ENCODE data around the gene PTPRR. TPM values are rescaled to one million over a fixed set of nuclear protein-coding genes. Genes with fewer than 3 reads are reported as not detected.

PTPRR gene
- total and polyA plus RNA-seq, 2 of the 4 experiments (the other 2 are of a cell fraction), result 0.18 to 0.21 TPM

DNA sequence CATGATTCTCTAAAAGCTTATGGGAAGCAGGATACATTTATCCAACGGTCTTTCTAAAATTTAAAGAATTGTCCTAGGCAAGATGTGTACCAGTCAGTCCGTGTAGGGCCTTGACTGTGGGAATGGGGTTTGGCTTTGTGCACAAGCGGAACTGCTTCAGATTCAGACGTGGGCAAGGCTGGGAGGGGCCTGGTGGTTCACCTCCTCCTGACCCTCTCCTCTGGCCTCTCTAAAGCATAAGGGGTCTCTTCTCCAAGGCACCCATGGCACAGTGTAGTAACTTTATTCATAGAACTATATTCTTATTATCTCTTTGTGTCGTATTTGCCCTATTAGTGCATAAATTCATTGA lies 162.1 kb downstream of the PTPRR start:
- no TSS peak for BruUV-seq (replicated peaks)
- DNase-seq, result no peak
- no peak overlapping the region for H2BK120ac ChIP-seq (ENCODE audit: low read depth, low read length)
- intact Hi-C loops (cut with micrococcal nuclease), result no loop called here
- H2BK20ac ChIP-seq (ENCODE audit: low read depth, low read length), result no peak overlapping the region
- H4K91ac ChIP-seq (ENCODE audit: insufficient read depth, low read depth, low read length), result no peak overlapping the region
- CTCF ChIA-PET, result no interaction called here
- no peak overlapping the region for H3K14ac ChIP-seq (replicated peaks; ENCODE audit: low read depth, low read length)
- H3K27me3 ChIP-seq (ENCODE audit: control insufficient read depth, insufficient read depth, low read length), result no peaks in the 10 kb centered on the region; the same call in 1 of the 2 replicates
- no peak overlapping the region for H3K27ac ChIP-seq (ENCODE audit: insufficient read depth, low read length)
- H4K5ac ChIP-seq (ENCODE audit: low read depth, low read length), result no peak overlapping the region
- no peaks in the 10 kb centered on the region for H4K20me1 ChIP-seq (ENCODE audit: insufficient read depth, low read length)
- H3K9me3 ChIP-seq (ENCODE audit: control insufficient read depth, insufficient read depth, low read length), result no peaks in the 10 kb centered on the region
- H3K79me1 ChIP-seq (ENCODE audit: low read depth in 1 of 2, low read length in 2 of 2), result no peaks in the 10 kb centered on the region
- H3K9me1 ChIP-seq (ENCODE audit: insufficient read depth, low read length), result no peaks in the 10 kb centered on the region
- no peak overlapping the region for H3K4me2 ChIP-seq (ENCODE audit: low read depth, low read length)
- no peaks in the 10 kb centered on the region for H3K4me1 ChIP-seq (ENCODE audit: control insufficient read depth, insufficient read depth, low read length)
- H3K4ac ChIP-seq (ENCODE audit: low read depth, low read length), result no peak overlapping the region
- no peak overlapping the region for H3K9ac ChIP-seq (ENCODE audit: low read depth, low read length)
- no peak overlapping the region for H2AFZ ChIP-seq (replicated peaks; ENCODE audit: low read length, poor library complexity)
- no peak overlapping the region for H3K23ac ChIP-seq (ENCODE audit: low read depth, low read length)
- ATAC-seq (ENCODE audit: low read depth), result no peak
- H2AK5ac ChIP-seq (ENCODE audit: low read depth, low read length), result no peak overlapping the region
- dilution Hi-C loops (cut with HindIII; ENCODE audit: low sequenced_read_pairs, unreplicated experiment), result no loop called here
- H3K56ac ChIP-seq (ENCODE audit: extremely low read depth, insufficient read depth, low read length), result no peak overlapping the region
- no peaks in the 10 kb centered on the region for H3K36me3 ChIP-seq (ENCODE audit: control insufficient read depth, insufficient read depth, low read length)
- in situ Hi-C loops (cut with MboI; ENCODE audit: low sequenced_read_pairs), result no loop called here
- no peak overlapping the region for H3K4me3 ChIP-seq (ENCODE audit: insufficient read depth, low read depth, low read length)
- TF ChIP-seq CHD1 (IDR thresholded peaks at IDR 0.05; ENCODE audit: low read depth, low read length), result no peak
- TF ChIP-seq, protein P1, sequence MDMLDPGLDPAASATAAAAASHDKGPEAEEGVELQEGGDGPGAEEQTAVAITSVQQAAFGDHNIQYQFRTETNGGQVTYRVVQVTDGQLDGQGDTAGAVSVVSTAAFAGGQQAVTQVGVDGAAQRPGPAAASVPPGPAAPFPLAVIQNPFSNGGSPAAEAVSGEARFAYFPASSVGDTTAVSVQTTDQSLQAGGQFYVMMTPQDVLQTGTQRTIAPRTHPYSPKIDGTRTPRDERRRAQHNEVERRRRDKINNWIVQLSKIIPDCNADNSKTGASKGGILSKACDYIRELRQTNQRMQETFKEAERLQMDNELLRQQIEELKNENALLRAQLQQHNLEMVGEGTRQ (IDR thresholded peaks at IDR 0.05; ENCODE audit: low read depth, low read length), result no peak
- no peak for TF ChIP-seq MAZ (IDR thresholded peaks at IDR 0.05; ENCODE audit: borderline replicate concordance, low read depth, low read length)
- TF ChIP-seq, protein P2, sequence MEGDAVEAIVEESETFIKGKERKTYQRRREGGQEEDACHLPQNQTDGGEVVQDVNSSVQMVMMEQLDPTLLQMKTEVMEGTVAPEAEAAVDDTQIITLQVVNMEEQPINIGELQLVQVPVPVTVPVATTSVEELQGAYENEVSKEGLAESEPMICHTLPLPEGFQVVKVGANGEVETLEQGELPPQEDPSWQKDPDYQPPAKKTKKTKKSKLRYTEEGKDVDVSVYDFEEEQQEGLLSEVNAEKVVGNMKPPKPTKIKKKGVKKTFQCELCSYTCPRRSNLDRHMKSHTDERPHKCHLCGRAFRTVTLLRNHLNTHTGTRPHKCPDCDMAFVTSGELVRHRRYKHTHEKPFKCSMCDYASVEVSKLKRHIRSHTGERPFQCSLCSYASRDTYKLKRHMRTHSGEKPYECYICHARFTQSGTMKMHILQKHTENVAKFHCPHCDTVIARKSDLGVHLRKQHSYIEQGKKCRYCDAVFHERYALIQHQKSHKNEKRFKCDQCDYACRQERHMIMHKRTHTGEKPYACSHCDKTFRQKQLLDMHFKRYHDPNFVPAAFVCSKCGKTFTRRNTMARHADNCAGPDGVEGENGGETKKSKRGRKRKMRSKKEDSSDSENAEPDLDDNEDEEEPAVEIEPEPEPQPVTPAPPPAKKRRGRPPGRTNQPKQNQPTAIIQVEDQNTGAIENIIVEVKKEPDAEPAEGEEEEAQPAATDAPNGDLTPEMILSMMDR (conservative IDR thresholded peaks at IDR 0.05; ENCODE audit: low read depth, low read length), result no peak
- TF ChIP-seq MXI1 (IDR thresholded peaks at IDR 0.05; ENCODE audit: borderline replicate concordance, low read depth, low read length), result no peak
- TF ChIP-seq SMC3 (IDR thresholded peaks at IDR 0.05; ENCODE audit: low read depth, low read length), result no peak
- TF ChIP-seq NFE2L2 (IDR thresholded peaks at IDR 0.05; ENCODE audit: low read depth, low read length), result no peak
- no peak for TF ChIP-seq RFX5 (IDR thresholded peaks at IDR 0.05; ENCODE audit: low read depth, low read length)
- no peak for TF ChIP-seq POLR2A (IDR thresholded peaks at IDR 0.05; ENCODE audit: low read depth, low read length)
- no peak for TF ChIP-seq FOS (IDR thresholded peaks at IDR 0.05; ENCODE audit: low read depth, low read length)
- TF ChIP-seq MAFK (IDR thresholded peaks at IDR 0.05; ENCODE audit: low read depth, low read length), result no peak
- no peak for TF ChIP-seq CEBPB (IDR thresholded peaks at IDR 0.05; ENCODE audit: low read depth, low read length)
- TF ChIP-seq, protein P3, sequence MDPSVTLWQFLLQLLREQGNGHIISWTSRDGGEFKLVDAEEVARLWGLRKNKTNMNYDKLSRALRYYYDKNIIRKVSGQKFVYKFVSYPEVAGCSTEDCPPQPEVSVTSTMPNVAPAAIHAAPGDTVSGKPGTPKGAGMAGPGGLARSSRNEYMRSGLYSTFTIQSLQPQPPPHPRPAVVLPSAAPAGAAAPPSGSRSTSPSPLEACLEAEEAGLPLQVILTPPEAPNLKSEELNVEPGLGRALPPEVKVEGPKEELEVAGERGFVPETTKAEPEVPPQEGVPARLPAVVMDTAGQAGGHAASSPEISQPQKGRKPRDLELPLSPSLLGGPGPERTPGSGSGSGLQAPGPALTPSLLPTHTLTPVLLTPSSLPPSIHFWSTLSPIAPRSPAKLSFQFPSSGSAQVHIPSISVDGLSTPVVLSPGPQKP (IDR thresholded peaks at IDR 0.05; ENCODE audit: borderline replicate concordance, low read depth, low read length), result no peak
- TF ChIP-seq RAD21 (IDR thresholded peaks at IDR 0.05; ENCODE audit: low read length), result no peak
- H2AK9ac ChIP-seq (replicated peaks; ENCODE audit: low read depth, low read length, poor library complexity), result no peak overlapping the region
- POLR2A ChIA-PET (ENCODE audit: unreplicated experiment), result no interaction called here
- H2BK5ac ChIP-seq (ENCODE audit: low read depth, low read length, poor library complexity, severe bottlenecking), result no peak overlapping the region
- H2BK15ac ChIP-seq (ENCODE audit: low read depth, low read length), result no peak overlapping the region
- H3K18ac ChIP-seq (ENCODE audit: low read depth, low read length), result no peak overlapping the region
- no CpG with 5 or more reads among the region's 5 CpGs for WGBS, 2 experiments (ENCODE audit: extremely low coverage in 2 of 2, insufficient read length in 1 of 2)
- no peak overlapping the region for H4K8ac ChIP-seq (ENCODE audit: low read depth in 2 of 2, low read length in 2 of 2)

All from IMR-90 (cell line).